ENCODE results near the gene TCFL5.
"Not testable (repeated sequence)": the region's sequence is repeated elsewhere in the genome, so short reads cannot be mapped to it uniquely, and the experiment has no call there.

The TCFL5 gene

DNA sequence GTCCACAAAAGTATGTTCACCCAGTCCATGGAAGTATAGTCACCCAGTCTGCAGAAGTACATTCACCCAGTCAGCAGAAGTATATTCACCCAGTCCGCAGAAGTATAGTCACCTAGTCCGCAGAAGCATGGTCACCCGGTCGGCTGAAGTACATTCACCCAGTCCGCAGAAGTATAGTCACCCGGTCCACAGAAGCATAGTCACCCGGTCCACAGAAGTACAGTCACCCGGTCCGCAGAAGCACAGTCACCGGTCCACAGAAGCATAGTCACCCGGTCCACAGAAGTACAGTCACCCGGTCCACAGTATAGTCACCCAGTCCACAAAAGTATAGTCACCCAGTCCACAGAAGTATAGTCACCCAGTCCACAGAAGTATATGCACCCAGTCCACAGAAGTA, 8.8 kb downstream of the TCFL5 start:
- no peak for DNase-seq

DNA sequence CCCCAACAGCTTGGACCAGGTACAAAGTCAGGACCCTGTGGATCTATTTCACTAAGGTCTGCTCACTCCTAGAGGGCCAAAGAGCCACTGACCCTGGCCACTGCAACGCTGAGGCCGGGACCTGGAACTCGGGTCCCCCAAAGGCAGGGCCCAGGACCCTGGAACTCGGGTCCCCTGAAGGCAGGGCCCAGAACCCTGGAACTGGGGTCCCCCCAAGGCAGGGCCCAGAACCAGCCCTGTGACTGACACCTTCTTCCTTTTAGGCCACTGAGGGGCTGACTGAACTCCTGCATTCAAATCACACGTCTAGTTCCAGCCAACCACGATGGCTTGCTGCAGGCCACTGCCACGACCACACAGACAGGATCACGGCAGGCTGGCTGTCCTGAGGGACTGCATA, 9.4 kb downstream of the TCFL5 start:
- DNase-seq = no peak

DNA sequence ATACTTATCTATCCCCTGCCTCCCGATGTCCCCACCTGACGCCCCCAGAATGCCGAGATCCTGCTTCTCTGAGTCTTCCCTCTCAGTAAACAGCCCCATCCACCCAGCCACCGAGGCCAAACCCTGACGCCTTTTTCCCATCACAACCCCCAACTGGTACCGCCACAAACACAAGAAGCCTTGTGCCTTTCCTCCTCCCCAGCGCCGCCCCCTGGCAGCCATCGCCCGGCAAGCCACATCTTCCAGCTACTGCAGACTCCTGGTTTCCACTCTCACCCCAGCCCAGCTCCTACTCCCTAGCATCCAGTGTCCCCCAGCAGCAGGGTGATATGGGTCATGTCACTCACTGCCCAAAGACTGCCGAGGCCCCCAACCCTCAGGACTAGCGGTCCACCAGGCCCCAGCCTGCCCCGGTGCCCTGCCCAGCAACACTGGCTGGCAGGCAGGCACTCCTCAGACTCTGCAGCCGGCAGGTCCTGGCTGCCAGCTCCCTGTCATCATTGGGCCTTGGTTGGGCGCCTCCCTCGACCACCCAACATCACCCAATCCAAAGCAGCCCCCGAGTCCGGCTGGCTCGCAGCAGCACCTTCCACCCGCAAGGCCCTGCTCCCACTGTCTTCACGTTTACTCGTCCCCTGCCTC, 11.2 kb downstream of the TCFL5 start:
- no peak for DNase-seq

DNA sequence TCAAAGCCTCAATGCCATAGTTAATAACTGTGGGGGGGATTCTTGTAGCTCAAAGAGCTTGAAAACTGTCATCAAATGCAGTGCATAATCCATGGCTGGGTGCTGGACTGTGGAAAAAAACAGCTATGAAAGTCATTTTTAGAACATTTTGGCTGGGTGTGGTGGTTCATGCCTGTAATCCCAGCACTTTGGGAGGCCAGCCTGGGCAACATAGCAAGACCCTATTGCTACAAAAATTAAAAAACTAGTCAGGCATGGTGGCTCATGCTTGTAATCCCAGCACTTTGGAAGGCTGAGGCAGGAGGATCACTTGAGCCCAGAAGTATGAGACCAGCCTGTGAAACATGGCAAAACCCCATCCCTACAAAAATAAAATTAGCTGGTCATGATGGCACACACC, 12.2 kb downstream of the TCFL5 start:
- no peak for DNase-seq

DNA sequence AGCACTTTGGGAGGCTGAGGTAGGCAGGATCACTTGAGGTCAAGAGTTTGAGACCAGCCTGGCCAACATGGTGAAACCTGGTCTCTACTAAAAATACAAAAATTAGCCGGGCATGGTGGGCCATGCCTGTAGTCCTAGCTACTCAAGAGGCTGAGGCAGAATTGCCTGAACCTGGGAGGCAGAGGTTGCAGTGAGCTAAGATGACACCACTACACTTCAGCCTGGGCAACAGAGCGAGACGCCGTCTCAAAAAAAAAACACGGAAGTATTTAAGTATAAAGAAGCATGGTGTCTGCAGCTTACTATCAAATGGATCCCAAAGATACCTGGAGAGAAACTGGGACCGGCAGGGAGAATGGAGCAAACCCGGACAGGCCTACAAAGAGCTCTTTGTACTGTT, 12.7 kb downstream of the TCFL5 start:
- not testable (repeated sequence) for DNase-seq

DNA sequence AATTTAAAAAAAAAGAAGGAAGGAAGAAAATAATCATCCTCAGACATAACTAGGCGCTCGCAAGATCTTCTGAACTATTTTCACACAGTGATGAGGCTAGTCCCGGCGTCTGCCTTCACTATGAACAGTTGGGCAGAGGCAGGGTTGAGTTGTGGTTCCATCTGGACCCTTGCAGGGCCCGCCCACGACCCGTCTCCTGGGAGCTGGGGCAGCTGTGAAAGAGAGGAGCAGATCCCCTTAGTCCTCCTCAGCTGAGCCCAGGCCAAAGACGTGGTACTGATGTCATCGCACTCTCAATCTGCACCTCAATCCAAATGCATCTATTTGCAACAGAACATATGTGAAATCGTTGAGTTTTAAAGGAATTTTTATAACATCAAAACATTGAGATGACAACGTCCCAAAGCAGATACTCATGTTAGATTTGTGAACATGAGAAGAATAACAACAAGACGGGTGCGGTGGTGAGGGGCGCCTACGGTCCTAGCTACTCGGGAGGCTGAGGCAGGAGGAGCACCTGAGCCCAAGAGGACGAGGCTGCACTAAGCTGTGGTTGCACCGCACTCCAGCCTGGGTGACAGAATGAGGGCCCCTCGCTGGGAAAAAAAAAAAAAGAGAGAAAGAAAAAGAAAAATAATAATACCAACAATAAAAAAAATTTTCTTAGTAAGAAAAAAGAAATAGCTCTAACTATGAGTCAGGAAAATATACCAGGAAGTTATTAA, 15.3 kb downstream of the TCFL5 start:
- DNase-seq = no peak

DNA sequence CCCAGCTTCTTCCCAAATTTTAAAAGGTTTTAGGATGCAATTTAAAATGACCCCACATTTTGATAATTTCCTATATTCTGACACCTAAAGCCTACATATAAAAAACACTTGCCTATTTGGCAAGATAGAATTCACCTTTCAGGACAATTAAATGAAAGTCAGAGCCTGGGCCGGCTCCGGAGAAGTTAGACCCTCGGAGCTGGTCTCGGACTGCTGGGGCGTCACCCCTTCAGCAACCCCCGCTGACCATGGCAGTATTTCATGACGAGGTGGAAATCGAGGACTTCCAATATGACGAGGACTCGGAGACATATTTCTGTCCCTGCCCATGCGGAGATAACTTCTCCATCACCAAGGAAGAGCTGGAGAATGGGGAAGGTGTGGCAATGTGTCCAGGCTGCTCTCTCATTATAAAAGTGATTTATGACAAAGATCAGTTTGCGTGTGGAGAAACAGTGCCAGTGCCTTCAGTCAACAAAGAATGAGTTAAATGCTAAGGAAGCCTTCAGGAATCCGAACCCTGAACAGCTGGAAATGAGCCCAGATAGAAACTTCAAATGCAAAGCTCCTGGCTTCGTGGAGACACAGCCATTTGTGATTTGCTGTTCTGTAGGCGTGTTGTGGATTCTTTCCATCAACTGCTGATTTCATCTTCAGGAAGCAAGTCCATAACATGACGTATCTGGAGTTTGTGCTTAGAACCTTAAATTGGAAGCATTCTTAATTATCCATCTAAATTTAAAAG, 16.0 kb downstream of the TCFL5 start:
- DNase-seq = no peak

DNA sequence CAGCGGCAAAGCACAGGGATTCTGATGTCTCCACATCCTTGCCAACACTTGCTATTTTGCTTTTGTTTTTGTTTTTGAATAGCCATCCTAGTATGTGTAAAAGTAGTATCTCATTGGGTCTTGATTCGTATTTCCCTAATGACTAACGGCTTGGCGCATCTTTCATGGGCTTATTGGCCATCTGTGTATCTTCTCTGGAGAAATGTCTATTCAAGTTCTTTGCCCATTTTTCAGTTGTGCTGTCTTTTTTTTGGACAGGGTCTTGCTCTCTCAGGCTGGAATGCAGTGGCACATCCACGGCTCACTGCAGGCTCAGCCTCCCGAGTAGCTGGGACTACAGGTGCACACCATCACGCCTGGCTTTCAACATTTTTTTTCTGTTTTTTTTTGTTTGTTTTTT, 17.4 kb downstream of the TCFL5 start:
- no peak for DNase-seq

DNA sequence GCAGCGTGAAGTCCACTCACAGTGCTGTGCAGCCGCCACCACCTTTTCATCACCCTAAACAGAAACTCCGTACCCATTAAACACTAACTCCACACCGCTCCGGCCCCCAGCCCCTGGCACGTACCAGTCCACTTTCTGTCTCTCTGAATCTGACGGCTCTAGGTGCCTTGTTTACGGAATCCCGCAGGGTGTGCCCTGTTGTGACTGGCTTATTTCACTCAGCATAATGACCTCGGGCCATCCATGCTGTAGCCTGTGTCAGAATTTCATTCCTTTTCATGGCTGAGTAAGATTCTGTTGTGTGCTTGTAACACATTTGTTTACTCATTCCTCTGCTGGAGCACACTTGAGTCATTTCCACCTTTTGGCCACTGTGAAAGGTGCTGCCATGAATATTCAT, 18.0 kb downstream of the TCFL5 start:
- no peak for DNase-seq

DNA sequence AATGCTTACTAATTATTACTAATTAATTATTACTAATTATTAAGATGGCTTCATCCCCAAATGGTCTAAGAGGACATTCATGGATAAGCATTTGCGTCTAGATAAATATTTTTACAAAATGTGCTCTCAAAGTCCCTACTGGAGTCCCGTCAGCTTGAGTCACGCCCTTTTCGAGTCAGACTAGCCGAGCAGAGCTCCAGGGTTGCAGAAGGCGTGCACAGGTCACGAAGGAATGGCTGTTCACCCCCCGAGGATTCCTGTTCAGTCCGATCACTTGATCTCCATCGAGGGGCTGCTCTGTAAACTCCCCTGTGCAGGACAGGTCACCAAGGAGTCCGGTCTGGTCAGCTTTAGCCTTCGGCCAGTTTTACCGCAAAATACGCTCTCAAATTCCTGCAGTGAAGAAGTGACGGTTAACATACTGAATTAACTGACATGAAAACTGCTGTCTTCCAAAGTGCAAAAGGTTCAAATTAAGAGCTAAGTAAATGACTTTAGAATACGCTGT, 19.9 kb downstream of the TCFL5 start:
- DNase-seq = no peak

DNA sequence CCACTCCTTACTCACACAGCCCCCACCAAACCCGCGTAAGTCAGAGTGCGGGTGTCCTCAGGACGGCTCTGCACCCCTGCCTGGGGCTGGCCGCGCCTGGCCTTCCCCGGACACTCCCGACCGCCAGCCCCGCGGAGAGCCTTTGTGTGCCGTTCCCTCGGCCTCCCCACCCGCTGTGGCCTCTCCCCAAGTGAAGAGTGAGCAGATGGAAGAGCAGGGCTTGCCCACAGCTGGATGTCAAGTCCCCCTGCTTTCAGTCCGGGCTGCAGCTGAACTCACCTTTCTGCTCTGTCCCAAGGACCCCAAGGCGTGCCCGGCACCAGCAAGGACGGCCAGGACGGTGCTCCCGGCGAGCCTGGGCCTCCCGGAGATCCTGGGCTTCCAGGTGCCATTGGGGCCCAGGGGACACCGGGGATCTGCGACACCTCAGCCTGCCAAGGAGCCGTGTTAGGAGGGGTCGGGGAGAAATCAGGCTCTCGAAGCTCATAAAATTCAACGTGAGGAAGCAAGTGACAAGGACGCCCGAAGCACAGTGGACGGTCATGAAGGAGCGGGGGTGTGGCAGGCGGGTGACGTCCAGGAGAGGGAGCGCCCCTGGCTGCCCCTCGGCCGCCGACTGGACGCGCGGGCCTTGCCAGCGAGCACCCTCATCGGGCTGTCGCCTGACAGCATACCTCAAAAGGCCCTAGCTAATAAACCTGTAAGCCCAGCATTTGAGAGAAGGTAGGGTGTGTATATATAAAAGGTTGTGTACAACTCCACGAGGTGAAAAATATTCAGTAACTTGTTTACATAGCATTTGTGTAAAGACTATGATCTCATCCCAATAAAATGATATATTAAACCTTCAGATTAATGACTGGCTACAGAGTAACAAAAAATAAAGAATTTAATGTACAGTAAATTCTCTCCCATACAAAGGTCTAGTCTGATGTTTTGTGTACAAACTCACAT, 21.1 kb downstream of the TCFL5 start:
- no peak for DNase-seq

DNA sequence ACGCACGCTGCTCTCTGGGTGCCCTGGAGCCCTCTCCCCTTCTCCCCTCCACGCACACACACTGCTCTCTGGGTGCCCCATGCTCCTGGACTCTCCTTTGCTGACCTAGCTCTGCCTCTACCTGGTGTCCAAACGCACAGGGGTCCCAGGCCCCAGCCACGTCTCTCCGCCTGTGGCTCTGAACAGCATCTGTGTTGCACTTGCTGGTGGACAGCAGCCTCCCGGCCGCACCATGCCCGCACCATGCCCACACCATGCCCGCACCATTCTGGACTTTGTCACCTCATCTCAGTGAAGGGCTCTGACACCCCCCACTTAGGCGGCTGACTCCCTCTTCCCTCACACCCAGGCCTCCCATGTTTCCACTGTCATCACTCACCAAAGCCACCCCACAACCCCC, 21.8 kb downstream of the TCFL5 start:
- no peak for DNase-seq

DNA sequence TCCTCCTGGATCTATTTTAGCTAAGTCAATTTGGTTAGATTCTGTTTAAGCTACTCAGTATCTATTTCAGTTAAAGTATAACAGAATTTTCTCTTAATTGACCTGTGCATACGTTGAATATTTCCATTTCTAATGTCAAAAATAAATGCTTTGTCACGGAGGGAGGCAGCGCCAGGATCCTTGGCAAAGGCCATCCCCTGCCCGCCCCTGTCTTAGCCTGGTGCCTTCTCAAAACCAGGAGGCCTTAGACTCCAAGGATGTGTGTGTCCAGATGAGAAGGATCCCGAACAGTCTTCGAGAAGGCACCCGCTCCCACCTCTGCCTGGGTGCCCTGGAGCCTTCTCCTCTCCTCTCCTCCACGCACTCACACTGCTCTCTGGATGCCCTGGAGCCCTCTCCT, 22.4 kb downstream of the TCFL5 start:
- DNase-seq = no peak

DNA sequence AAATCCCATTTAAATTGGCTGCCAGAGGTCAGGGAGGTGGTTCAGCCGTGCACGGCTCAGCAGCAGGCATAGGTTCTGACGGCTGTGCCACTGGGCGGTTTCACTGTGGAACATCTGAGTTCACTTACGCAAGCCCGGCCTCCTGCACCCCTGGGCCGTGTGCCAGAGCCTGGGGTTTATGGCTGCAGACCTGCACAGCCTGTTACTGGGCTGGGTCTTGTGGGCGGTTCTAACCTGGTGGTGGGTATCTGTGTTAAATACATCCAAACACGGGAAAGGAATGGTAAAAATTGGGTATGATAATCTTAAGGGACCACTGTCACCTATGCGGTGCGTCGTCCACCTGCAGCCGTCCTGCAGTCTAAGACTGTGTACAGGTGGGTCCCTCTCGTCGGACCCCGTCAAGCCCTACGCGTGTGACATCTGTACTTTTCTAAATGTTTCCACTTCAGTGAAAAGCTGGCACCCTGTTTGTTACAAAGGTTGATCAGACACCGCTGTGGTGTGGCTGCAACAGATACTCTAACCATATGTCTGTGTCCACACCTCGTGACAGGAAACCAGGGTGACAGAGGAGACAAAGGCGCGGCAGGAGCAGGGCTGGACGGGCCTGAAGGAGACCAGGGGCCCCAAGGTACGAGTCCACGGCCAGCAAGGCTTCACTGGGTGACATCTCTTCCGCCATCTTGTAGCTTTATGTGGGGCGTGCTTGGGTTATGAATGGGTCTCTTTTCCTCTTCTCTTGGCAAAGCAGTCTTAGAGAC, 23.3 kb downstream of the TCFL5 start:
- DNase-seq = no peak

DNA sequence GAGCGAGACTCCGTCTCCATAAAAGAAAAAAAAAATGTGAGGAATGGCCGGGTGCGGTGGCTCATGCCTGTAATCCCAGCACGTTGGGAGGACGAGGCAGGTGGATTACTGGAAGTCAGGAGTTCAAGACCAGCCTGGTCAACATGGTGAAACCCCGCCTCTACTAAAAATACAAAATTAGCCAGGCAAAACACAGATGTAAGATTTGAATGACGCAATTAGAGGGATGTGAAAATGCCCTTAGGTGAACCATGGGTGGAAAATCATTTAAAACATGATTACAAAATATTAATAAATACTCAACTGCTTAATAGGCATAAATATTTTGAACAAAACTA, 23.9 kb downstream of the TCFL5 start:
- no peak for DNase-seq

DNA sequence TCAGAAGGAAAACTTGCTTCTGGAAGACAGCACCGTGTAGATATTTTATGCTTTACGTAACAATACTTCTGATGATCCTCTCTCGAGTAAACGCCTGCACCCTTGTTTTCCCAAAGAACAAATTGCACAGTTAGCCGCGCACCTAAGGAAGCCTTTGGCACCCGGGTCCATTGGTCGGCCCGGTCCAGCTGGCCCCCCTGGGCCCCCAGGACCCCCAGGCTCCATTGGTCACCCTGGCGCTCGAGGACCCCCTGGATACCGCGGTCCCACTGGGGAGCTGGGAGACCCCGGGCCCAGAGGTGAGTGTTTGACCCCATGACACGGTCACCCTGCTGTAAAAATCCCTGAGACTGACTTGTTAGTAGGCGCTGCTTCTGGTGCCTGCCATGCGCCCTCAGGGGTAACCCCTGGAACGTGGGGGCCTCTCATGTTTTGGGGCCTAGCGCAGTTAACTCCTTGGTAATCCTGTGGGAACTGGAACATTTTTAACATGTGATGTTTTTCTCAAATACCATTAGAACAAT, 24.6 kb downstream of the TCFL5 start:
- DNase-seq = no peak

DNA sequence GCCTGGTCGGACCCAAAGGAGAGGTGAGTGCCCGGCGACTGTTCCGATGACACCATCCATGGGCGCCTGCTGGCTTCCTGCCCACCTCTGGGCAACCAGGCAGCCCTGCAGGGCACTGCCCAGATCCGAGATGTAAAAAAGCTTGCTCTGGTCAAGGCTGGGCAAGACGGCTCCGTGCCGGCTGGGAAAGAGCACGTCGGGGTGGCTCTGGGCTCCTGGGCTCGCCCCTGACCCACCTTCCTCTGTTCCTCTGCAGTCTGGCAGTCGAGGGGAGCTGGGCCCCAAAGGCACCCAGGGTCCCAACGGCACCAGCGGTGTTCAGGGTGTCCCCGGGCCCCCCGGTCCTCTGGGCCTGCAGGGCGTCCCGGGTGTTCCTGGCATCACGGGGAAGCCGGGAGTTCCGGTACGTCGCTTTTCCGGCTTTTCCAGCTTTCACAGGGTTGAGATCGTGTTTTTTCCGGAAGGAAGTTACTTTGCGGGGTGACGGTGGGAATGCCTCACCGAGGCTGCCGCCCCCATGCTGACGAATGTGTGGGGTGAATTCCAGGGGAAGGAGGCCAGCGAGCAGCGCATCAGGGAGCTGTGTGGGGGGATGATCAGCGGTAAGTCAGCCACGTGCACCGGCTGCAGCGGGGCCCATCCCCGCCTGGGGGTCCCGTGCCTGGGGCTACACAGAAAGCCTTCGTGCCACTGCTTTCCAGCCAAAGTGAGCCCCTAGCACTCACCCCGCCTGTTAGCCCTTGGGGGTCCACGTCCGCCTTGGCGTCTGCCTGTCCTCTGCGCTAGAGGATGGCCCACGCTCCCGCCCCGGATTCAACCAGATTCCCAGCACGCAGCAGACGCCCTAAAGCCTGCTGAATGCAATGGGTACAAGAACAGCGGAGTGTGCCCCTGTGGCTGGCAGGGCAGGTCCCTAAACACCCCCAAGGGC, 25.4 kb downstream of the TCFL5 start:
- no peak for DNase-seq

DNA sequence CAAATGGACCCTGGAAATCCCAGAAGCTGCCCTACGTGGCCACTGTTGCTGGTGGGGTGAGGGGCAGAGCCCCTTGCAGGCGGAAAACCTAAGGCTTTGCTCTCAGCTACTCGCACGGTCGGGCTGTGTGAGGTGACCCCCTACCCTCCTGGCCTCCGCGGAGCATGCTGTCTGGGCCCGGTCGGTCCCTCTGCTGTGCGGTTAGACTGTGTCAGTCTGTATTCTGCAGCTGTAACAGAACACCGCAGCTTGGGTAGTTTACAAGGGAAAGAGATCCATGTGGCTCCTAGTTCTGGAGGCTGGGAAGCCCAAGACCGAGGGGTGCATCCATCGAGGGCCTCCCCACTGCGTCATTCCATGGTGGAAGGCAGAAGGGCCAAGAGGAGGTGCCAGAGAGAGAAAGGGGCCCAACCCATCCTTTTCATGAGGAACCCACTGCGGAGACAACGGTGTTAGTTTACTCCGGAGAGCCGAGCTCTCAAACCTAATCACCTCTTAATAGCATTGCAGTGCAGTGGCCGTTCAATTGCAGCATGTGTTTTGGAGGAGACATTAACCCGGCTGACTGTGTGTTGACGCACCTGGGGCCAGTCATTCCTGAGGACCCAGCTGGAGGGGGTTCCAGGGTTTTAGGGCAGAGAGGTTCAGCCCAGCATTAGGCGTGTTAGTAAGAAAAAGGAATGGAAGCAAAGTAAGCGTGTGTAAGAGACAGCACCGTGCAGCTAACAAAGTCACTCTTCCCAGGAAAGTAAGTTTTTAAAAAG, 26.5 kb downstream of the TCFL5 start:
- no peak for DNase-seq

DNA sequence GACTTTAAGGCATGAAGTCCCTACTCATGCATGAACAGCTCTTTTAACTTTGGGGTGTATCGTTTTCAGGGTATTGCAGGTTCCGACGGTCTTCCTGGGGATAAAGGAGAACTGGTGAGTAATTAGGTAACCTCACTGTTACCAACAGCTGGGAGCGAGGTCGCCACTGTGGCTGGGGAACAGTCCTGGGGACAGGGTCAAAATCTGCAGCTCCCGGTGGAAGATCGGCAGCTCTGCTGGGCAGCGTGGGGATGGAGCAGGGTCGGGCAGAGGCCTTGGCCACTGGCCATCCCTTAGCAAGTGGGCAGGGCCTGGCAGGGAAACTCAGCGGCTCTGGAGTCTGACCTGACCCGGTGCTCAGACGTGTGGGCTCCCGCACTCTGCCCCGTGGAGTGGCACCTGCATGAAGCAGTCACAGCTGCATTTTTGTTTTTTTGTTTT, 28.7 kb downstream of the TCFL5 start:
- no peak for DNase-seq
